HepG2 (cell line): ENCODE measurements around the gene FNIP2. TPM values are rescaled to one million over a fixed set of nuclear protein-coding genes. Genes with fewer than 3 reads are reported as not detected.

Experiments
- ISL2 ChIP-seq: sonication (generic); formaldehyde crosslinking; IDR thresholded peaks from 2 replicates; pipeline ENCODE4 v1.5.0; 2020; ENCODE audit warnings: missing genetic modification reagents
- KDM5A ChIP-seq: fragments of 200-600 bp; sonication (generic); IDR thresholded peaks from 2 replicates; pipeline ENCODE4 v1.7.0; 2018; ENCODE audit warnings: antibody characterized with exemption, mild to moderate bottlenecking, low read length, borderline replicate concordance
- MIXL1 ChIP-seq: IDR thresholded peaks from 2 replicates; pipeline ENCODE4 v1.6.1; 2016
- NBN ChIP-seq: fragments of 450-650 bp; conservative IDR thresholded peaks from 2 replicates; pipeline ENCODE4 v1.6.1; 2017
- NONO ChIP-seq, 2 experiments: fragments of 450-650 bp in 1 of 2; sonication (generic) in 1 of 2; formaldehyde crosslinking in 1 of 2; IDR thresholded peaks in 1 of 2; conservative IDR thresholded peaks in 1 of 2; 2 replicates each; pipeline versions ENCODE4 v1.6.1 to v1.8.0; 2017 to 2022; ENCODE audit warnings: mild to moderate bottlenecking in 1 of 2, missing genetic modification reagents in 1 of 2, moderate library complexity in 1 of 2
- TOE1 ChIP-seq: sonication (generic); formaldehyde crosslinking; IDR thresholded peaks from 2 replicates; pipeline ENCODE4 v1.4.0; 2020; ENCODE audit warnings: mild to moderate bottlenecking, missing genetic modification reagents
- ZFP91 ChIP-seq: sonication (generic); formaldehyde crosslinking; IDR thresholded peaks from 2 replicates; pipeline ENCODE4 v1.9.0; 2022; ENCODE audit warnings: missing genetic modification reagents, mild to moderate bottlenecking, borderline replicate concordance
- ZNF333 ChIP-seq: sonication (generic); formaldehyde crosslinking; IDR thresholded peaks from 2 replicates; pipeline ENCODE4 v1.4.0; 2020; ENCODE audit warnings: mild to moderate bottlenecking, missing genetic modification reagents, borderline replicate concordance
- ZNF556 ChIP-seq: sonication (generic); formaldehyde crosslinking; IDR thresholded peaks from 2 replicates; pipeline ENCODE4 v1.4.0; 2020; ENCODE audit warnings: mild to moderate bottlenecking, missing genetic modification reagents, borderline replicate concordance
- ZNF749 ChIP-seq: sonication (generic); formaldehyde crosslinking; IDR thresholded peaks from 2 replicates; pipeline ENCODE4 v1.8.0; 2022; ENCODE audit warnings: mild to moderate bottlenecking, missing genetic modification reagents, moderate library complexity, borderline replicate concordance
- polyA plus RNA-seq, 8 experiments: library from polyadenylated mRNA; depleted of rRNA in 3 of 8; stranded (reverse) in 7 of 8; unstranded in 1 of 8; fragments of >200 nt; fragmentation: Illumina TruSeq in 4 of 8; extraction: Trizol in 4 of 8; gene quantifications; 2 replicates each; pipeline versions ENCODE4 v1.2.1 to v1.2.3, GENCODE V29; 2011 to 2016; ENCODE audit warnings: low read depth in 4 of 8, missing spikeins in 1 of 8, mixed read lengths in 1 of 8; ENCODE audit not compliant: insufficient read depth in 1 of 8
- total RNA-seq, 5 experiments: library from RNA; depleted of rRNA; stranded (reverse); fragments of >200 nt; fragmentation: Illumina TruSeq; extraction: Trizol; gene quantifications; 2 replicates each; pipeline ENCODE4 v1.2.3, GENCODE V29; 2016; ENCODE audit warnings: low read depth in 1 of 5
- TF ChIP-seq, protein P1 (sequence below): sonication (generic); formaldehyde crosslinking; IDR thresholded peaks from 2 replicates; pipeline ENCODE4 v1.4.0; 2020; ENCODE audit warnings: missing genetic modification reagents

The FNIP2 gene
- total and polyA plus RNA-seq, 2 of the 13 experiments (the other 11 are each of a cell fraction or from before 2014, with no cell fraction given) = 15.5 to 21.0 TPM

DNA sequence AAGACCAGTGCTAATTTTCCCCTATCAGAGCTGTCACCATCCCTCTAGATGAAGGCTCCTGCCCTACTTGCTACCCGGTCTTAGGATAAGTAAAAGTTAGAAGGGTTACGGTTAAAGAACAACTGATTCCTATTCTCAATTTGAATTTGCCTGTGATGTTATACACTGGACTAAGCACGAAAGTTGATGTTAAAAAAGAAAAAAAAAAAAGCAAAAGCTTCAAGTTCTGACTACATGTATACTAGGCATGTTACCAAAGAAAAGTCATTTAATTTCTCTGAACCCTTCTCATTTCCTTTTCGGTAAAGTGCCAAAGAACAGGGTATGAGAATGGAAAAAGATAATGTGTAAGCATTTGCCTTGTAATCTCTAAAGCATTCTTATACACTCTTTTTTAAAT, 44.2 kb upstream of the FNIP2 start (continued):
- TF ChIP-seq ZFP91 (CRISPR knock-in tag) (no peak), ISL2 (CRISPR knock-in tag) (no peak), ZNF333 (CRISPR knock-in tag) (no peak), NBN (no peak), MIXL1 (no peak), KDM5A (no peak), NONO (IDR thresholded peaks at IDR 0.05) (no peak), NONO (CRISPR knock-in tag; conservative IDR thresholded peaks at IDR 0.05) (no peak), TOE1 (CRISPR knock-in tag) (no peak), ZNF749 (CRISPR knock-in tag) (no peak), ZNF556 (no peak)
- TF ChIP-seq, protein P1, sequence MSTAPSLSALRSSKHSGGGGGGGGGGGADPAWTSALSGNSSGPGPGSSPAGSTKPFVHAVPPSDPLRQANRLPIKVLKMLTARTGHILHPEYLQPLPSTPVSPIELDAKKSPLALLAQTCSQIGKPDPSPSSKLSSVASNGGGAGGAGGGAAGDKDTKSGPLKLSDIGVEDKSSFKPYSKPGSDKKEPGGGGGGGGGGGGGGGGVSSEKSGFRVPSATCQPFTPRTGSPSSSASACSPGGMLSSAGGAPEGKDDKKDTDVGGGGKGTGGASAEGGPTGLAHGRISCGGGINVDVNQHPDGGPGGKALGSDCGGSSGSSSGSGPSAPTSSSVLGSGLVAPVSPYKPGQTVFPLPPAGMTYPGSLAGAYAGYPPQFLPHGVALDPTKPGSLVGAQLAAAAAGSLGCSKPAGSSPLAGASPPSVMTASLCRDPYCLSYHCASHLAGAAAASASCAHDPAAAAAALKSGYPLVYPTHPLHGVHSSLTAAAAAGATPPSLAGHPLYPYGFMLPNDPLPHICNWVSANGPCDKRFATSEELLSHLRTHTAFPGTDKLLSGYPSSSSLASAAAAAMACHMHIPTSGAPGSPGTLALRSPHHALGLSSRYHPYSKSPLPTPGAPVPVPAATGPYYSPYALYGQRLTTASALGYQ (CRISPR knock-in tag) = no peak
- TF ChIP-seq, all 625 proteins: peak for 0
